ENCODE data around the gene ALDH1A1. TPM values are rescaled to one million over a fixed set of nuclear protein-coding genes. Genes with fewer than 3 reads are reported as not detected.

The ALDH1A1 gene
- total RNA-seq, 1 donor from 2014 or later: 1.6 TPM

GRCh38 chr9:72936679-72937078 lies 16.2 kb downstream of the ALDH1A1 start:
- no peak for TF ChIP-seq CTCF (conservative IDR thresholded peaks at IDR 0.05; ENCODE audit: low read depth, low read length)

GRCh38 chr9:72936266-72936665 lies 16.6 kb downstream of the ALDH1A1 start:
- no peak overlapping the region for H3K4me3 ChIP-seq (ENCODE audit: low read depth, low read length)
- no peak for DNase-seq (ENCODE audit: low read depth)
- TF ChIP-seq CTCF (conservative IDR thresholded peaks at IDR 0.05; ENCODE audit: low read depth, low read length): no peak

More at GRCh38 chr9:72936679-72937078, 16.2 kb downstream of the ALDH1A1 start:
- no peak overlapping the region for H3K4me3 ChIP-seq (ENCODE audit: low read depth, low read length)
- DNase-seq (ENCODE audit: low read depth): no peak

GRCh38 chr9:72935595-72935994 lies 17.3 kb downstream of the ALDH1A1 start:
- no peak for DNase-seq (ENCODE audit: low read depth)
- no peak overlapping the region for H3K4me3 ChIP-seq (ENCODE audit: low read depth, low read length)
- TF ChIP-seq CTCF (conservative IDR thresholded peaks at IDR 0.05; ENCODE audit: low read depth, low read length): no peak

- no peak for DNase-seq (ENCODE audit: low read depth)
- TF ChIP-seq CTCF (conservative IDR thresholded peaks at IDR 0.05; ENCODE audit: low read depth, low read length): no peak
- no peak overlapping the region for H3K4me3 ChIP-seq (ENCODE audit: low read depth, low read length)
These were observed 18.9 kb downstream of the ALDH1A1 start for GRCh38 chr9:72933730-72934665.

- TF ChIP-seq CTCF (conservative IDR thresholded peaks at IDR 0.05; ENCODE audit: low read depth, low read length): no peak
- DNase-seq (ENCODE audit: low read depth): no peak
- no peak overlapping the region for H3K4me3 ChIP-seq (ENCODE audit: low read depth, low read length)
These were observed 20.2 kb downstream of the ALDH1A1 start for GRCh38 chr9:72932619-72933018.

GRCh38 chr9:72931897-72932296 lies 21.0 kb downstream of the ALDH1A1 start:
- DNase-seq (ENCODE audit: low read depth): no peak
- TF ChIP-seq CTCF (conservative IDR thresholded peaks at IDR 0.05; ENCODE audit: low read depth, low read length): no peak
- H3K4me3 ChIP-seq (ENCODE audit: low read depth, low read length): no peak overlapping the region

GRCh38 chr9:72931437-72931836 lies 21.4 kb downstream of the ALDH1A1 start:
- H3K4me3 ChIP-seq (ENCODE audit: low read depth, low read length): no peak overlapping the region
- TF ChIP-seq CTCF (conservative IDR thresholded peaks at IDR 0.05; ENCODE audit: low read depth, low read length): no peak
- peak; percentile 96 for DNase-seq (ENCODE audit: low read depth)
